ENCODE data around the gene BPI.
A peak's percentile ranks its signal among the peaks of the same experiment; 100 is the strongest.

BPI gene

GRCh38 chr20:38284893-38285444 lies 19.0 kb upstream of the BPI start:
- no peak for DNase-seq (ENCODE audit: low read depth)
- no peak overlapping the region for H3K4me3 ChIP-seq (ENCODE audit: control insufficient read depth, low read depth, low read length)
- no peak for TF ChIP-seq CTCF (IDR thresholded peaks at IDR 0.05; ENCODE audit: control insufficient read depth, insufficient read depth, low read depth, low read length, missing control alignments)

- TF ChIP-seq CTCF (IDR thresholded peaks at IDR 0.05; ENCODE audit: control insufficient read depth, insufficient read depth, low read depth, low read length, missing control alignments) = no peak
- DNase-seq (ENCODE audit: low read depth) = no peak
- H3K4me3 ChIP-seq (ENCODE audit: control insufficient read depth, low read depth, low read length) = no peak overlapping the region
These were observed 17.1 kb upstream of the BPI start for GRCh38 chr20:38286586-38287531.

- peak; percentile 62 for TF ChIP-seq CTCF (IDR thresholded peaks at IDR 0.05; ENCODE audit: control insufficient read depth, insufficient read depth, low read depth, low read length, missing control alignments)
- DNase-seq (ENCODE audit: low read depth) = peak; percentile 35
- H3K4me3 ChIP-seq (ENCODE audit: control insufficient read depth, low read depth, low read length) = peak overlapping the region; percentile 5
These were observed 12.8 kb upstream of the BPI start for GRCh38 chr20:38290829-38291814.

- no peak for DNase-seq (ENCODE audit: low read depth)
These were observed 12.0 kb upstream of the BPI start for GRCh38 chr20:38291966-38292365.

GRCh38 chr20:38293491-38294065 lies 10.4 kb upstream of the BPI start:
- no peak overlapping the region for H3K4me3 ChIP-seq (ENCODE audit: control insufficient read depth, low read depth, low read length)
- no peak for DNase-seq (ENCODE audit: low read depth)
- no peak for TF ChIP-seq CTCF (IDR thresholded peaks at IDR 0.05; ENCODE audit: control insufficient read depth, insufficient read depth, low read depth, low read length, missing control alignments)

More at GRCh38 chr20:38291966-38292365, 12.0 kb upstream of the BPI start:
- no peak for TF ChIP-seq CTCF (IDR thresholded peaks at IDR 0.05; ENCODE audit: control insufficient read depth, insufficient read depth, low read depth, low read length, missing control alignments)
- H3K4me3 ChIP-seq (ENCODE audit: control insufficient read depth, low read depth, low read length) = no peak overlapping the region
